ENCODE measurements around the gene SYT13.

DNA sequence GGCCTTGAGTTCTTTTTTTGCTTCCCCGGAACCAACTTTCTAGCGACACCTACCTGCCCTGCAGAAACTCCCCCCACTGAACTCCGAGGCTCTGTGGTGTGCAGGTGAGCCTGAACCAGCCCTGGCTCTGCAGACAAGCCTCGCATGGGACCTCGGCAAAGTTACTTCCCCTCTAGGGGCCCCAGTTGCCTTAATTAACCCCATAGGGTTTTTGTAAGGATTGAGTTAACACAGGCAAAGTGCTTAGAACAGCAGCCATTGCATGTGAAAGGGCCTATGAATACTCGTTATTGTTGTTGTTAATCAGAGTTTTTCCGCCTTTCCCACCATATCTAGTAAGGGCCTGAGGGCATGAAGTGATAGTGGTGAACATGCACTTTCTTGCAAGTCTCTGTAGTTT lies 12.6 kb upstream of the SYT13 start:
- no peak for TF ChIP-seq POLR2A (IDR thresholded peaks at IDR 0.05; ENCODE audit: low read depth, low read length)
- TF ChIP-seq, protein P1, sequence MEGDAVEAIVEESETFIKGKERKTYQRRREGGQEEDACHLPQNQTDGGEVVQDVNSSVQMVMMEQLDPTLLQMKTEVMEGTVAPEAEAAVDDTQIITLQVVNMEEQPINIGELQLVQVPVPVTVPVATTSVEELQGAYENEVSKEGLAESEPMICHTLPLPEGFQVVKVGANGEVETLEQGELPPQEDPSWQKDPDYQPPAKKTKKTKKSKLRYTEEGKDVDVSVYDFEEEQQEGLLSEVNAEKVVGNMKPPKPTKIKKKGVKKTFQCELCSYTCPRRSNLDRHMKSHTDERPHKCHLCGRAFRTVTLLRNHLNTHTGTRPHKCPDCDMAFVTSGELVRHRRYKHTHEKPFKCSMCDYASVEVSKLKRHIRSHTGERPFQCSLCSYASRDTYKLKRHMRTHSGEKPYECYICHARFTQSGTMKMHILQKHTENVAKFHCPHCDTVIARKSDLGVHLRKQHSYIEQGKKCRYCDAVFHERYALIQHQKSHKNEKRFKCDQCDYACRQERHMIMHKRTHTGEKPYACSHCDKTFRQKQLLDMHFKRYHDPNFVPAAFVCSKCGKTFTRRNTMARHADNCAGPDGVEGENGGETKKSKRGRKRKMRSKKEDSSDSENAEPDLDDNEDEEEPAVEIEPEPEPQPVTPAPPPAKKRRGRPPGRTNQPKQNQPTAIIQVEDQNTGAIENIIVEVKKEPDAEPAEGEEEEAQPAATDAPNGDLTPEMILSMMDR (conservative IDR thresholded peaks at IDR 0.05; ENCODE audit: low read depth, low read length), result no peak
- no peak for TF ChIP-seq RCOR1 (IDR thresholded peaks at IDR 0.05; ENCODE audit: insufficient replicate concordance, low read length)
- TF ChIP-seq SMC3 (IDR thresholded peaks at IDR 0.05; ENCODE audit: low read depth, low read length), result no peak
- TF ChIP-seq CEBPB (IDR thresholded peaks at IDR 0.05; ENCODE audit: low read depth, low read length), result no peak
- TF ChIP-seq MAZ (IDR thresholded peaks at IDR 0.05; ENCODE audit: borderline replicate concordance, low read depth, low read length), result no peak
- no peak for TF ChIP-seq RAD21 (IDR thresholded peaks at IDR 0.05; ENCODE audit: low read length)
- TF ChIP-seq MAFK (IDR thresholded peaks at IDR 0.05; ENCODE audit: low read depth, low read length), result no peak
